HEK293 (cell line): ENCODE measurements around the gene RASGRF2.

Experiments used
- GLIS2 ChIP-seq: fragments of 450-650 bp; formaldehyde crosslinking; IDR thresholded peaks from 2 replicates; pipeline ENCODE4 v1.5.1; 2016; ENCODE audit warnings: missing biosample characterization, missing genetic modification characterization
- HOXD13 ChIP-seq: sonication (generic); formaldehyde crosslinking; IDR thresholded peaks from 2 replicates; pipeline ENCODE4 v1.8.0; 2022; ENCODE audit warnings: missing genetic modification reagents, borderline replicate concordance
- PATZ1 ChIP-seq: fragments of 450-650 bp; formaldehyde crosslinking; IDR thresholded peaks from 2 replicates; pipeline ENCODE4 v1.5.1; 2016; ENCODE audit warnings: missing biosample characterization, missing genetic modification characterization
- REPIN1 ChIP-seq: fragments of 450-650 bp; formaldehyde crosslinking; IDR thresholded peaks from 2 replicates; pipeline ENCODE4 v1.5.1; 2017; ENCODE audit warnings: missing biosample characterization, missing genetic modification characterization, low read depth
- SALL2 ChIP-seq: fragments of 450-650 bp; formaldehyde crosslinking; IDR thresholded peaks from 2 replicates; pipeline ENCODE4 v1.5.0; 2017; ENCODE audit warnings: missing biosample characterization, mild to moderate bottlenecking, missing genetic modification characterization, borderline replicate concordance
- WT1 ChIP-seq: fragments of 450-650 bp; formaldehyde crosslinking; IDR thresholded peaks from 2 replicates; pipeline ENCODE4 v1.5.1; 2016; ENCODE audit warnings: missing biosample characterization, missing genetic modification characterization
- ZFP37 ChIP-seq: fragments of 450-650 bp; formaldehyde crosslinking; IDR thresholded peaks from 2 replicates; pipeline ENCODE4 v1.5.1; 2016; ENCODE audit warnings: missing biosample characterization, missing genetic modification characterization
- ZIC2 ChIP-seq: fragments of 450-650 bp; formaldehyde crosslinking; IDR thresholded peaks from 2 replicates; pipeline ENCODE4 v1.5.1; 2016; ENCODE audit warnings: missing biosample characterization, missing genetic modification characterization
- ZNF16 ChIP-seq: fragments of 450-650 bp; formaldehyde crosslinking; IDR thresholded peaks from 2 replicates; pipeline ENCODE4 v1.5.1; 2016; ENCODE audit warnings: low read depth, missing biosample characterization, missing genetic modification characterization
- ZNF223 ChIP-seq: fragments of 450-650 bp; formaldehyde crosslinking; IDR thresholded peaks from 2 replicates; pipeline ENCODE4 v1.5.1; 2016; ENCODE audit warnings: missing biosample characterization, missing genetic modification characterization
- ZNF354C ChIP-seq: fragments of 450-650 bp; formaldehyde crosslinking; IDR thresholded peaks from 2 replicates; pipeline ENCODE4 v1.5.1; 2016; ENCODE audit warnings: missing biosample characterization, missing genetic modification characterization, low read depth, borderline replicate concordance
- ZNF514 ChIP-seq: fragments of 450-650 bp; formaldehyde crosslinking; IDR thresholded peaks from 2 replicates; pipeline ENCODE4 v1.5.1; 2016; ENCODE audit warnings: missing biosample characterization, missing genetic modification characterization
- ZNF518A ChIP-seq: fragments of 450-650 bp; formaldehyde crosslinking; conservative IDR thresholded peaks from 2 replicates; pipeline ENCODE4 v1.5.1; 2016; ENCODE audit warnings: low read depth, missing biosample characterization, missing genetic modification characterization
- ZNF558 ChIP-seq: fragments of 450-650 bp; formaldehyde crosslinking; IDR thresholded peaks from 2 replicates; pipeline ENCODE4 v1.5.1; 2016; ENCODE audit warnings: missing biosample characterization, missing genetic modification characterization
- ZNF629 ChIP-seq: fragments of 450-650 bp; formaldehyde crosslinking; IDR thresholded peaks from 2 replicates; pipeline ENCODE4 v1.5.1; 2017; ENCODE audit warnings: missing biosample characterization, missing genetic modification characterization
- ZNF768 ChIP-seq: fragments of 450-650 bp; formaldehyde crosslinking; IDR thresholded peaks from 2 replicates; pipeline ENCODE4 v1.5.1; 2018; ENCODE audit warnings: missing biosample characterization, mild to moderate bottlenecking, missing genetic modification characterization
- ZNF785 ChIP-seq: fragments of 450-650 bp; formaldehyde crosslinking; IDR thresholded peaks from 2 replicates; pipeline ENCODE4 v1.5.1; 2016; ENCODE audit warnings: missing biosample characterization, missing genetic modification characterization
- ZSCAN18 ChIP-seq: fragments of 450-650 bp; formaldehyde crosslinking; IDR thresholded peaks from 2 replicates; pipeline ENCODE4 v1.5.1; 2016; ENCODE audit warnings: missing biosample characterization, missing genetic modification characterization
- TF ChIP-seq, protein P1 (sequence below): fragments of 450-650 bp; formaldehyde crosslinking; IDR thresholded peaks from 2 replicates; pipeline ENCODE4 v1.5.1; 2016; ENCODE audit warnings: missing biosample characterization, missing genetic modification characterization
- TF ChIP-seq, protein P2 (sequence below): fragments of 450-650 bp; formaldehyde crosslinking; IDR thresholded peaks from 2 replicates; pipeline ENCODE4 v1.5.1; 2016; ENCODE audit warnings: missing biosample characterization, missing genetic modification characterization, borderline replicate concordance
- TF ChIP-seq, protein P3 (sequence below): fragments of 450-650 bp; formaldehyde crosslinking; IDR thresholded peaks from 2 replicates; pipeline ENCODE4 v1.5.1; 2016; ENCODE audit warnings: missing biosample characterization, missing genetic modification characterization

Gene RASGRF2

DNA sequence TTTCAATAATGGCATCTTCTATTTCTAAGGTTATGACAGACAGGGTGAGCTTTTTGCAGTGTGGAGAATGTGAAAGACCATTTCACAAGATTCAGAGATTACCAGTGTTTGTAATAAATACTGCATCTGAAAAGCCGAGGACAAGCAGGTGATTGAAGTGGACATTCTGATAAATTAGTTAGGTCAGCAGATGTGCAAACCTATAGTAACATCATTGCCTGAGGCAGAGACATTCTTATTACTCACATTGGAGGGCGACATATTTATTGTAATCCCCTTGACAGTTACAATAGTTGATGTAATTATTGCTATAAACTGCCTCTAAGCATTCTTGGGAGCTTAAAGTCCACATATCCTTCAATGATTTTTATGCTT is 3.3 kb downstream of the RASGRF2 start (continued):
- TF ChIP-seq, protein P1, sequence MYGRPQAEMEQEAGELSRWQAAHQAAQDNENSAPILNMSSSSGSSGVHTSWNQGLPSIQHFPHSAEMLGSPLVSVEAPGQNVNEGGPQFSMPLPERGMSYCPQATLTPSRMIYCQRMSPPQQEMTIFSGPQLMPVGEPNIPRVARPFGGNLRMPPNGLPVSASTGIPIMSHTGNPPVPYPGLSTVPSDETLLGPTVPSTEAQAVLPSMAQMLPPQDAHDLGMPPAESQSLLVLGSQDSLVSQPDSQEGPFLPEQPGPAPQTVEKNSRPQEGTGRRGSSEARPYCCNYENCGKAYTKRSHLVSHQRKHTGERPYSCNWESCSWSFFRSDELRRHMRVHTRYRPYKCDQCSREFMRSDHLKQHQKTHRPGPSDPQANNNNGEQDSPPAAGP (tag by site-specific recombination): no peak
- TF ChIP-seq SALL2 (no peak), ZNF16 (no peak), ZNF768 (tag by site-specific recombination) (no peak), GLIS2 (tag by site-specific recombination) (no peak), ZNF629 (tag by site-specific recombination) (no peak), ZIC2 (tag by site-specific recombination) (no peak), WT1 (0 out of 2 replicates have a peak, but pooled peaks have one; percentile 12), ZNF223 (no peak), ZNF785 (tag by site-specific recombination) (no peak), ZNF354C (tag by site-specific recombination) (no peak), HOXD13 (no peak; the same call in 1 of the 2 replicates), PATZ1 (tag by site-specific recombination) (no peak), REPIN1 (no peak), ZNF558 (tag by site-specific recombination) (peak; percentile 39; the same call in 1 of the 2 replicates), ZNF514 (tag by site-specific recombination) (no peak), ZSCAN18 (tag by site-specific recombination) (no peak), ZNF518A (tag by site-specific recombination) (0 out of 2 replicates have a peak, but pooled peaks have one; percentile 12), ZFP37 (tag by site-specific recombination) (0 out of 2 replicates have a peak, but pooled peaks have one; percentile 47)
- TF ChIP-seq, protein P2, sequence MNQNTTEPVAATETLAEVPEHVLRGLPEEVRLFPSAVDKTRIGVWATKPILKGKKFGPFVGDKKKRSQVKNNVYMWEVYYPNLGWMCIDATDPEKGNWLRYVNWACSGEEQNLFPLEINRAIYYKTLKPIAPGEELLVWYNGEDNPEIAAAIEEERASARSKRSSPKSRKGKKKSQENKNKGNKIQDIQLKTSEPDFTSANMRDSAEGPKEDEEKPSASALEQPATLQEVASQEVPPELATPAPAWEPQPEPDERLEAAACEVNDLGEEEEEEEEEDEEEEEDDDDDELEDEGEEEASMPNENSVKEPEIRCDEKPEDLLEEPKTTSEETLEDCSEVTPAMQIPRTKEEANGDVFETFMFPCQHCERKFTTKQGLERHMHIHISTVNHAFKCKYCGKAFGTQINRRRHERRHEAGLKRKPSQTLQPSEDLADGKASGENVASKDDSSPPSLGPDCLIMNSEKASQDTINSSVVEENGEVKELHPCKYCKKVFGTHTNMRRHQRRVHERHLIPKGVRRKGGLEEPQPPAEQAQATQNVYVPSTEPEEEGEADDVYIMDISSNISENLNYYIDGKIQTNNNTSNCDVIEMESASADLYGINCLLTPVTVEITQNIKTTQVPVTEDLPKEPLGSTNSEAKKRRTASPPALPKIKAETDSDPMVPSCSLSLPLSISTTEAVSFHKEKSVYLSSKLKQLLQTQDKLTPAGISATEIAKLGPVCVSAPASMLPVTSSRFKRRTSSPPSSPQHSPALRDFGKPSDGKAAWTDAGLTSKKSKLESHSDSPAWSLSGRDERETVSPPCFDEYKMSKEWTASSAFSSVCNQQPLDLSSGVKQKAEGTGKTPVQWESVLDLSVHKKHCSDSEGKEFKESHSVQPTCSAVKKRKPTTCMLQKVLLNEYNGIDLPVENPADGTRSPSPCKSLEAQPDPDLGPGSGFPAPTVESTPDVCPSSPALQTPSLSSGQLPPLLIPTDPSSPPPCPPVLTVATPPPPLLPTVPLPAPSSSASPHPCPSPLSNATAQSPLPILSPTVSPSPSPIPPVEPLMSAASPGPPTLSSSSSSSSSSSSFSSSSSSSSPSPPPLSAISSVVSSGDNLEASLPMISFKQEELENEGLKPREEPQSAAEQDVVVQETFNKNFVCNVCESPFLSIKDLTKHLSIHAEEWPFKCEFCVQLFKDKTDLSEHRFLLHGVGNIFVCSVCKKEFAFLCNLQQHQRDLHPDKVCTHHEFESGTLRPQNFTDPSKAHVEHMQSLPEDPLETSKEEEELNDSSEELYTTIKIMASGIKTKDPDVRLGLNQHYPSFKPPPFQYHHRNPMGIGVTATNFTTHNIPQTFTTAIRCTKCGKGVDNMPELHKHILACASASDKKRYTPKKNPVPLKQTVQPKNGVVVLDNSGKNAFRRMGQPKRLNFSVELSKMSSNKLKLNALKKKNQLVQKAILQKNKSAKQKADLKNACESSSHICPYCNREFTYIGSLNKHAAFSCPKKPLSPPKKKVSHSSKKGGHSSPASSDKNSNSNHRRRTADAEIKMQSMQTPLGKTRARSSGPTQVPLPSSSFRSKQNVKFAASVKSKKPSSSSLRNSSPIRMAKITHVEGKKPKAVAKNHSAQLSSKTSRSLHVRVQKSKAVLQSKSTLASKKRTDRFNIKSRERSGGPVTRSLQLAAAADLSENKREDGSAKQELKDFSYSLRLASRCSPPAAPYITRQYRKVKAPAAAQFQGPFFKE (tag by site-specific recombination): no peak
- TF ChIP-seq, protein P3, sequence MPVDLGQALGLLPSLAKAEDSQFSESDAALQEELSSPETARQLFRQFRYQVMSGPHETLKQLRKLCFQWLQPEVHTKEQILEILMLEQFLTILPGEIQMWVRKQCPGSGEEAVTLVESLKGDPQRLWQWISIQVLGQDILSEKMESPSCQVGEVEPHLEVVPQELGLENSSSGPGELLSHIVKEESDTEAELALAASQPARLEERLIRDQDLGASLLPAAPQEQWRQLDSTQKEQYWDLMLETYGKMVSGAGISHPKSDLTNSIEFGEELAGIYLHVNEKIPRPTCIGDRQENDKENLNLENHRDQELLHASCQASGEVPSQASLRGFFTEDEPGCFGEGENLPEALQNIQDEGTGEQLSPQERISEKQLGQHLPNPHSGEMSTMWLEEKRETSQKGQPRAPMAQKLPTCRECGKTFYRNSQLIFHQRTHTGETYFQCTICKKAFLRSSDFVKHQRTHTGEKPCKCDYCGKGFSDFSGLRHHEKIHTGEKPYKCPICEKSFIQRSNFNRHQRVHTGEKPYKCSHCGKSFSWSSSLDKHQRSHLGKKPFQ (tag by site-specific recombination): no peak
